ENCODE data around the gene PDE6H. TPM values are rescaled to one million over a fixed set of nuclear protein-coding genes. Genes with fewer than 3 reads are reported as not detected.

The PDE6H gene
- total RNA-seq (ENCODE audit: low replicate concordance) = not detected in 2 replicates

DNA sequence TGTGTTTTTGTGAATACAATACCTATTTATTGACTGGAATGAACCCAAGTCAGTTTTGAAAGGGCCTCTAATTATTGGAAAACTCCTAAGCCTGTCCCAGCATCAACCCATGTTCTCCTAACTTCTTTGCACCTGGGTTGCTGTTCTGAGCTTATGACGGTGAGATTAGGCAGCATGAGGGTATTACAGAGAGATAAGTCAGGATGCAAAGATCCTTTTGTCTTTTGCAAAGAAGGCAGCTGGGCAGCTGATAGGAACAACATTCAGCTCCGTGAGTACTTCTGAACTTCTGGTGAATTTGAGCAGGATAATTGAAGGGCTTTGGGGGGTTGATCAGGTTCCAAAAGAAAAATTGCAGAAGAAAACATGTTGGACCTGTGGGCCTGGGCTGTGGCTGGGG is at the start of gene PDE6H:
TSS of gene PDE6H (plus strand) at position 227 of the 400 bp plus-strand sequence. CDS start 4,971 bp downstream, outside the sequence.
- no peak within 1 kb of the TSS for H3K4me3 ChIP-seq (ENCODE audit: low read depth, low read length)
- DNase-seq (ENCODE audit: low read depth) = no peak
- TF ChIP-seq, protein P1, sequence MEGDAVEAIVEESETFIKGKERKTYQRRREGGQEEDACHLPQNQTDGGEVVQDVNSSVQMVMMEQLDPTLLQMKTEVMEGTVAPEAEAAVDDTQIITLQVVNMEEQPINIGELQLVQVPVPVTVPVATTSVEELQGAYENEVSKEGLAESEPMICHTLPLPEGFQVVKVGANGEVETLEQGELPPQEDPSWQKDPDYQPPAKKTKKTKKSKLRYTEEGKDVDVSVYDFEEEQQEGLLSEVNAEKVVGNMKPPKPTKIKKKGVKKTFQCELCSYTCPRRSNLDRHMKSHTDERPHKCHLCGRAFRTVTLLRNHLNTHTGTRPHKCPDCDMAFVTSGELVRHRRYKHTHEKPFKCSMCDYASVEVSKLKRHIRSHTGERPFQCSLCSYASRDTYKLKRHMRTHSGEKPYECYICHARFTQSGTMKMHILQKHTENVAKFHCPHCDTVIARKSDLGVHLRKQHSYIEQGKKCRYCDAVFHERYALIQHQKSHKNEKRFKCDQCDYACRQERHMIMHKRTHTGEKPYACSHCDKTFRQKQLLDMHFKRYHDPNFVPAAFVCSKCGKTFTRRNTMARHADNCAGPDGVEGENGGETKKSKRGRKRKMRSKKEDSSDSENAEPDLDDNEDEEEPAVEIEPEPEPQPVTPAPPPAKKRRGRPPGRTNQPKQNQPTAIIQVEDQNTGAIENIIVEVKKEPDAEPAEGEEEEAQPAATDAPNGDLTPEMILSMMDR (IDR thresholded peaks at IDR 0.05; ENCODE audit: insufficient read depth, low read length) = no peak

DNA sequence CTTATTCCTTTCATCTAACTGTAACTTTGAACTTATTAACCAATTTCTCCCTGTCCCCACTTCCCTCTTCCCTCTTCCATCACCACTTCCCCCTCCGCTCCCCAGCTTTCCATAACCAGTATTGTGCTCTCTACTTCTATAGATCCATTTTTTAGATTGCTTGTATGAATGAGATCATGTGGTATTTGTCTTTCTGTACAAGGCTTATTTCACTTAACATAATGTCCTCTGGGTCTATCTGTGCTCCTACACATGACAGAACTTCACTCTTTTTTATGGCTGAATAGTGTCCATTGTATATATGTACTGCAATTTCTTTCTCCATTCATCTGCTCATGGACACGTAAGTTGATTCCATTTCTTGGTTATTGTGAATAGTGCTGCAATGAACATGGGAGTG is 48.9 kb upstream of the PDE6H start:
- DNase-seq (ENCODE audit: low read depth) = no peak
- H3K4me3 ChIP-seq (ENCODE audit: low read depth, low read length) = no peak overlapping the region
- TF ChIP-seq, protein P1 (IDR thresholded peaks at IDR 0.05; ENCODE audit: insufficient read depth, low read length) = no peak

DNA sequence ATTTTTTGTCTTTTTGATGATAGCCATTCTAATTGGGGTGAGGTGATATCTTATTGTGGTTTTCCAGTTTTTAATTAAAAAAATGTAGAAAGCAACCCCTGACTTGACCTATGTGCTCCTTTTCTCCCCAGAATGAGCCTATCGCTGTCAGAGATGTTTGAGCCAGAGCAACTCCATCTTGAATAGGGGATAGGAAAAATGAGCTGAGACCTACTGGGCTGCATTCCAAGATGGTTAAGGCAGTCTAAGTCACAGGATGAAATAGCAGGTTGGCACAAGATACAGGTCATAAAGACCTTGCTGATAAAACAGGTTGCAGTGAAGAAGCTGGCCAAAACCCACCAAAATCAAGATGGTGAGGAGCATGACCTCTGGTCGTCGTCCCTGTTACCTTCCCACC is 48.3 kb upstream of the PDE6H start:
- TF ChIP-seq, protein P1 (IDR thresholded peaks at IDR 0.05; ENCODE audit: insufficient read depth, low read length) = no peak
- H3K4me3 ChIP-seq (ENCODE audit: low read depth, low read length) = no peak overlapping the region
- no peak for DNase-seq (ENCODE audit: low read depth)

DNA sequence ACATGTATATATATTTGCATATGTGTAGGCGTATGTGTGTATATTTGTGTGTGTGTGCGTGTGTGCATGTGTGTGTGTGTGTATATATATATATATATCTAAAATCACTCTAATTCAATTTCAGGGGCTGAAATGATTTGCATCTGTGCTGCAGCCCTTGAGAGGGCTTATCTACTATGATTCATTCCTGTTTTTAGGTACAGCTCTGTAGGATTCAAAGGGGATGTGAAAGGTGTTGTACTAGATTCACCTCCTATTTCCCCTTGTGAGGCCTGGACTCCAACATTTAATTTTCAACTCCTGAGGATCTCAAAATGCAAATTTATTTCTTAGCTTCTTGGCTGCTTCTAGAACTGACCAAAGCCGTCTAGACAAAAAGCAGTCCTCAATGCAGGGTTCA is 45.6 kb upstream of the PDE6H start:
- TF ChIP-seq, protein P1 (IDR thresholded peaks at IDR 0.05; ENCODE audit: insufficient read depth, low read length) = no peak
- no peak overlapping the region for H3K4me3 ChIP-seq (ENCODE audit: low read depth, low read length)
- no peak for DNase-seq (ENCODE audit: low read depth)

DNA sequence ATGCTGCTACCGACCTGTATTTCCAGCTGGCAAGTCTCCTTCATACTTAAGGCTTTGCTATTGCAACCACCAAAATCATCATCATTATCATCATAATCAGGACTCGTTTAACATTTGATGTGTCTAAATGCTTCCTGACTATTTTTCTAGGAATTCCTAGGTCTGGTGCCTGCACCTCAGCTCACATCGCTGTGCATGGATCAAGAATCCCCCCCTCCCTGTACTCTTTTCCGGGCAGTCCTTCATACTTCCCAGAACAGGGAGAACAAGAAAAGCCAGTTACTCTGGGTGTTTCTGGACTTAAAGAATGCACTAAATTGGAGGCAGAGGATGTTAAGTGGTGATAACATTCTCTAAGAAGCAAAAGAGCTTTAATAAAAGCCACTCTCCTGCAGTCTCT is 43.9 kb upstream of the PDE6H start:
- H3K4me3 ChIP-seq (ENCODE audit: low read depth, low read length) = no peak overlapping the region
- TF ChIP-seq, protein P1 (IDR thresholded peaks at IDR 0.05; ENCODE audit: insufficient read depth, low read length) = no peak
- no peak for DNase-seq (ENCODE audit: low read depth)

DNA sequence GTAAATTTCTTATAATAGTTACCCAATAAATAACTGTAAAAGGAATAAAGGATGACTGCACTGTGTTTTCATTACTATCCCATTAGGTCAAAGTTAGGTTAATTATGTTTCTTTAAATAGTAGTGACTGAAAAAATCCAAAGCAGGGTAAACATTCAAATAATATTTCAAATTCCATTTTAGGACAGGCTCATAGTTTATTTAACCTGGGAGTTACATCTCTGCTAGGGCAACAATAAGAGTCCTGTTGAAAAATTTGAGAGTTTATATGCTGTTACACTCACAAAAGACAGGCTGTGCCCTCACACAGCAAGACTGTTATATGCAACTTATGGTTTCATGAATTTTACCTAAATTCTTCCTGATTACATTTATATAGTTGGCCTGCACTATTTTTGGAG is 42.5 kb upstream of the PDE6H start:
- DNase-seq (ENCODE audit: low read depth) = no peak
- H3K4me3 ChIP-seq (ENCODE audit: low read depth, low read length) = no peak overlapping the region
- TF ChIP-seq, protein P1 (IDR thresholded peaks at IDR 0.05; ENCODE audit: insufficient read depth, low read length) = no peak

DNA sequence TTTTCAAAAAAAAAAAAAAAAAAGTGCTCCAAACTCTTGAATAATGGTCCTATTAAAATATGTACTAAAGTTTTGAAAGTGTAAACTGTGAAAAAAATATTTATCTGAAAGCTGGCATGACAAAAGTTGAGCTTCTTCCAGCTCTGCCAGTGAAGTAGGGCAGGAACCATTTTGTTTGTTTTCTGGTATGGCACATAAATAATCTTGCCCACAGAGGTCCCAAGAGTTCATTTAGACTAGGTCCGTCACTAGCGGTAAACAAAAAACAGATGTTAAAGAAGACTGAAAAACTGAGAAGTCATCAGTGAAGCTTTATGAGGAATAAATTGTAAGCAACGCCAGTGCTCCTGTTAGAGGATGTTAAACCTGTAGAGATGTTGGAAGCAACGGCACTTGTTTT is 41.5 kb upstream of the PDE6H start:
- TF ChIP-seq, protein P1 (IDR thresholded peaks at IDR 0.05; ENCODE audit: insufficient read depth, low read length) = no peak
- H3K4me3 ChIP-seq (ENCODE audit: low read depth, low read length) = no peak overlapping the region
- DNase-seq (ENCODE audit: low read depth) = no peak
